ENCODE data around the gene DIP2C. TPM values are rescaled to one million over a fixed set of nuclear protein-coding genes. Genes with fewer than 3 reads are reported as not detected.
"Not testable (repeated sequence)": the region's sequence is repeated elsewhere in the genome, so short reads cannot be mapped to it uniquely, and the experiment has no call there.

DIP2C gene
- total RNA-seq, 1 donor from 2014 or later = 31.5 TPM

DNA sequence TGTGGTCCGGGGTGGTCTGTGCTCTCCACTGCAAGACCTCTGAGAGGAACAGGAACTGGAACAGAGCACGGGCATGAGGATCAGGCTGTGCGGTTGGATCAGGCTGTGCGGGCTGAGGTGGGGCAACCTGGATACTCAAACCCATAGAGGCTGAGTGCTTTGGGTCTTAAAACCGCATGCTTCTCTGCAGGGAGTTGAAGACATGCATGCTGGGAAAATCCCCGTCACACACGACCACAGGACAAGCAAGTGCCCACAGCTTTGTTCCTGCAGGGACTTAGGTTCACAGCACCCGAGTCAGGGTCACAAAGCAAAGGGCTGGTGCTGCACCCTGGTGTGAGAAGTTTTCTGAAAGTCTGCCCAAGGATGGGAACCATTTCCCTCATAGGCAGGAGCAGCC is 333.0 kb downstream of the DIP2C start:
- no peak for DNase-seq (ENCODE audit: low spot score)

DNA sequence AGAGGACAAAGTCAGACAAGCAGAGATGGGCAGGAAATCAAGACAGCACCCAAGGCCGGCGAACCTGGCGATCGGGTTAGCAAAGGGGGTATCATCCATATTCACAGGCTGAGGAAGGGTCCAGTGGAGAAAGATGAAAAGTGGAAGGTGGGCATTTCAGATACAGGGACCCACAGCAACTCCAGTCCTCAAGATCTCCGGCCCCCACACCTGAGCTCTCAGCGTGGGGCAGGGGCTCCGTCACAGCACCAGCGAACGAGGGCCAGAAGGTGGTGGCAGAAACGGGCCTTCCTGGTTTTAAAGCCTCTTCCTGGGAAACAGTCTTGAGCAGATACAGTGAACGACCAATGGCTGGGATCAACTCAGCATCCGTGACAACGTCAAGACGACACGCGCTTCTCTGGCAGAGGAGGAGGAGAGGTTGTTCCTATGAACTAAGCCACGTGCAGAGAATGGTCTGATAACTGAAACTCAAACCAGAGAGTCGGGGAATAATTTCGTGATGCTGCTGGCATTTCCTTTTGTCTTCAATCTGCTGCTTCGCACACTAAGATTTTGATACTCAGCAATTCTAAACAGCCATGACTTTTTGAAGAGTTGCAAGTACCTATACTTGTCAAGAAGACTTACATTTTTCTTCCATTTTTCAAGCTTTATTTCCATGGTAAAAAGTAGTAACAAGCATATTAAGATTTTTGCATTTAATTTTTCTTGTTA is 334.4 kb downstream of the DIP2C start:
- DNase-seq (ENCODE audit: low spot score) = no peak

- DNase-seq (ENCODE audit: low spot score) = no peak
These were observed 336.8 kb downstream of the DIP2C start for GRCh38 chr10:352476-353235.

GRCh38 chr10:351770-352334 is 337.6 kb downstream of the DIP2C start:
- DNase-seq (ENCODE audit: low spot score) = no peak

- no peak for DNase-seq (ENCODE audit: low spot score)
These were observed 338.4 kb downstream of the DIP2C start for GRCh38 chr10:350981-351501.

DNA sequence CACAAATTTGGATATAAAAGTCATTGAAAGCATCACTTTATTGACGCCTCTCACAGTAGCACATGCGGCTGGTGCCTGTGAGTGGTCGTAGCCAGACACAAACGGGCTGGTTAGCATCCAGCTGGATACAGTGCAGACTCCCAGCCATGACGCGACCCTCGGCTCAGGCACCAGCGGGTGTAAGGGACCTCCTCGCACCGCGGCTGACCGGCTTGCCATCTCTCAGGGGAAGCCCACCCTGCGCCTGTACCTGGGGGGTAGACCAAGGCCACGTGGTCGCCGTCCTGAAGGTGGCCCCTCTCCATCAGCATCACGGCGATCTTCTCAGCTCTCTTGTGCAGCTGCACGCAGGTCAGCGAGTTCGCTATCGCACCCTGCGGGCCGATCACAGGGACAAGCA is 340.4 kb downstream of the DIP2C start:
- no peak for DNase-seq (ENCODE audit: low spot score)

GRCh38 chr10:348456-348855 is 341.0 kb downstream of the DIP2C start:
- no peak for DNase-seq (ENCODE audit: low spot score)

- not testable (repeated sequence) for DNase-seq (ENCODE audit: low spot score)
These were observed 341.7 kb downstream of the DIP2C start for GRCh38 chr10:347774-348173.

DNA sequence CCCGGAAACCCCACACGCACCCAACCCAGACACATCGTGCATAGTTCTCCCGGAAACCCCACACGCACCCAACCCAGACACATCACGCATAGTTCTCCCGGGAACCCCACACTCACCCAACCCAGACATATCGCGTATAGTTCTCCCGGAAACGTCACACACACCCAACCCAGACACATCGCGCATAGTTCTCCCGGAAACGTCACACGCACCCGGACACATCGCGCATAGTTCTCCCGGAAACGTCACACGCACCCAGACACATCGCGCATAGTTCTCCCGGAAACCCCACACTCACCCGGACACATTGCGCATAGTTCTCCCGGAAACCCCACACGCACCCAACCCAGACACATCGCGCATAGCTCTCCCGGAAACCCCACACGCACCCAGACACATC is 342.3 kb downstream of the DIP2C start:
- DNase-seq (ENCODE audit: low spot score) = not testable (repeated sequence)

DNA sequence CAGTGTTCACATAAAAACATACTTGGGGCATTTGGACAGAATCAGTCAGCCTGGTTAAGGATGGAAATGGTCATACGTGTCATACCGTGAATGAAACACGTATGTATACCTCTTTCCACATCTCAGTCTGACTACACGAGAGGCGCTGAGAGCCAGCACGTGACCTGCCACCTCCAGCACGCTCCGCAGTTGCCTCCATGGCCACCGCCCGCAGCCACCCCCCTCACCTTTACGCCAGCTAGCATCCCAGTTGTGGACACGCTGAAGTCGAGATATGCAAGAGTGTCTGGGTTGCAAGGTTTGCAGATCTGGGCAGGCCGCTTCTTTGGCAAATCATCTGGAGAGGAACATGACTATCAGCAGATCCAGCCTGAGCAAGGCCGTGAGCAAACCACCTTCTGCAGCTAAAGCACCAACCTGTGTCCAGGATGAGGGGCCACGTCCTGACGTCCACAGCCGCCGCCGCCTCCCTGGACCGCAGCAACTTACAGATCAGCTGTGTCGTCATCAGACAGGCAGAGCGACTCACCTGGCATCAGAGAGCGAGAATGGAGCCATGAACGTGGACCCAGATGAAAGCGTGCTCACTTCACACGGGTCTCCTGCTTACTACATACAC is 344.8 kb downstream of the DIP2C start:
- no peak for DNase-seq (ENCODE audit: low spot score)

GRCh38 chr10:343231-344220 is 345.9 kb downstream of the DIP2C start:
- DNase-seq (ENCODE audit: low spot score) = no peak

DNA sequence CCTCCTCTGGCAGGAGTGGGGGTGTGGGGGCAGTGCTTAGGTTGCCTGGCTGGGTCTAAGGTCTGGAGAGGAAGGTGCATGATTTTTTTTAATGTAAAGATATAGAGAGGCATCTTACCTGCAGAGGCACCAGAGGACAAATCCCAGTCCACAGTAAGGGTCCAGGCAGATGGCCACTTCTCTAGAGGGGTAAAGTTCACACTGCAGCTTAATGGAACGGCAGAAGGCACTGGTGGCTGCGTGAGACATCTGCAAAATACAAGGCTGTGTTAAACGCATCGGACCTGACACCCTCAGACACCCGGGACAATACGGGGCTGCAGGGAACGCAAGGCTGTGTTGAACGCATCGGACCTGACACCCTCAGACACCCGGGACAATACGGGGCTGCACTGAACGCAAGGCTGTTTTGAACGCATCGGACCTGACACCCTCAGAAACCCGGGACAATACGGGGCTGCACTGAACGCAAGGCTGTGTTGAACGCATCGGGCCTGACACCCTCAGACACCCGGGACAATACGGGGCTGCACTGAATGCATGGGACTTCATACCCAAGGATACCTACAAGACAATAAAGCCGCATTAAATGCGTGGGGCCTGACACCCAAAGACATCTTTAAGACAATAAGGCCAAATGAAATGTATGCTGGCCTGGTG is 348.3 kb downstream of the DIP2C start:
- no peak for DNase-seq (ENCODE audit: low spot score)

GRCh38 chr10:340646-341045 is 348.8 kb downstream of the DIP2C start:
- DNase-seq (ENCODE audit: low spot score) = no peak

GRCh38 chr10:339038-339391 is 350.5 kb downstream of the DIP2C start:
- no peak for DNase-seq (ENCODE audit: low spot score)

GRCh38 chr10:338171-339037 is 351.1 kb downstream of the DIP2C start:
- peak; percentile 60 for DNase-seq (ENCODE audit: low spot score)

DNA sequence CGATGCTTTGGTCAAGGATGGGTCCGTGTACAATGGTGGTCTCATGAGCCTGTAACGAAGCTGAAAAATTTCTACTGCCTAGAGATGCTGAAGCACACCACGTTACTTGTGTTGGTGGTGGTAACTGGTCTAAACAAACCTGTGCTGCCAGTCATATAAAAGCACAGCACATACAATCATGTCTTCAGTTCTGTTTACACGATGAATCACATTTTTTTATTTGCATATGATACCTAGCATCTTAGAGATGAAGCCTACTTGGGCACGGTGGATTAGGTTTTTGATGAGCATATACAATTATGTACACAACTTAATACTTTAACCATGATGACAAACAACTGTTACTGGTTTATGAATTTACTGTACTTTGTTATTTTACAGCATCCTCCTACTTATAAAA is 353.2 kb downstream of the DIP2C start:
- no peak for DNase-seq (ENCODE audit: low spot score)

GRCh38 chr10:335151-335800 is 354.2 kb downstream of the DIP2C start:
- no peak for DNase-seq (ENCODE audit: low spot score)

DNA sequence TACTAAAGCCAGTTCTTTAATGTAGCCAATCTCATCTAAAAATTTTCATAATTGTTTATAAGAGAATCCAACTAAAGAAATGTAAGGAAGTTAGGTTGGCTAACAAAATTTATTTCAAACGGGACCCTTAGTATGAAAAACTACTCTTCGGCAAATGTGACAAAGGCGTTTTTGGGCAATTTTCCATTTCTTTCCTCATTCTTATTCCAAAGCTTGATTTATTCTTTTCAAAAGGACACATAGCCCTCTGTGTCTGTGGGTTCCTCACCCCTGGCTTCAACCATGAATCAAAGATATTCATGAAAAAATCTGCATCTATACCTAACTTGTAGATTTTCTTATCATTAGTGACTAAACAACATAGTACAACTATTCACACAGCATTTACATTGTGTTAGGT is 358.3 kb downstream of the DIP2C start:
- DNase-seq (ENCODE audit: low spot score) = no peak

Measured in mucosa of gallbladder (tissue), 1 donor.